GM21381 (cell line): Measurements from ENCODE around the gene ZNF346.
A peak's percentile ranks its signal among the peaks of the same experiment; 100 is the strongest.
"Not testable (repeated sequence)": the region's sequence is repeated elsewhere in the genome, so short reads cannot be mapped to it uniquely, and the experiment has no call there.

Experiments used
- ATAC-seq: cut with Tn5 transposase; IDR thresholded peaks from one replicate; pipeline ENCODE4 v1.9.1; 2021; ENCODE audit warnings: mild to moderate bottlenecking, moderate library complexity; ENCODE audit not compliant: unreplicated experiment

The ZNF346 gene, protein sequence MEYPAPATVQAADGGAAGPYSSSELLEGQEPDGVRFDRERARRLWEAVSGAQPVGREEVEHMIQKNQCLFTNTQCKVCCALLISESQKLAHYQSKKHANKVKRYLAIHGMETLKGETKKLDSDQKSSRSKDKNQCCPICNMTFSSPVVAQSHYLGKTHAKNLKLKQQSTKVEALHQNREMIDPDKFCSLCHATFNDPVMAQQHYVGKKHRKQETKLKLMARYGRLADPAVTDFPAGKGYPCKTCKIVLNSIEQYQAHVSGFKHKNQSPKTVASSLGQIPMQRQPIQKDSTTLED

GRCh38 chr5:177022386-177023302 lies at the start of gene ZNF346:
Gene ZNF346, plus strand, starts transcription at chr5:177022696. Its CDS starts 43 bp downstream, at chr5:177022739.
- ATAC-seq: peak; percentile 77

DNA sequence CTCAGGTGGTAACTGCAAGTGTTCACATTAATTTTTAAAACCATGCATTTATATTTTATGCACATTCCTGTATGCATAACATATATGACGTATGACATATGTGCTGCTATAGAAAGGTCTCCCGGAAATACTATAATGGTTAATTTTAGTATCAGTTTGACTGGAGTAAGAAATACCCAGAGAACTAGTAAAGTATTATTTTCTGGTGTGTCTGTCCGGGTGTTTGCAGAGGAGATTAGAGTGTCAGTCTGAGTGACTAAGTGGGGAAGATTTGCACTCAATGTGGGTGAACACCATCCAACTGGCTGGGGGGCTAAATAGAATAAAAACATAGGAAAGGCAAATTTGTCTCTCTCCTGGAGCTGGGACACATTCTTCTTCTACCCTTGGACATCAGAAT lies 42.8 kb upstream of the ZNF346 start:
- no peak for ATAC-seq

DNA sequence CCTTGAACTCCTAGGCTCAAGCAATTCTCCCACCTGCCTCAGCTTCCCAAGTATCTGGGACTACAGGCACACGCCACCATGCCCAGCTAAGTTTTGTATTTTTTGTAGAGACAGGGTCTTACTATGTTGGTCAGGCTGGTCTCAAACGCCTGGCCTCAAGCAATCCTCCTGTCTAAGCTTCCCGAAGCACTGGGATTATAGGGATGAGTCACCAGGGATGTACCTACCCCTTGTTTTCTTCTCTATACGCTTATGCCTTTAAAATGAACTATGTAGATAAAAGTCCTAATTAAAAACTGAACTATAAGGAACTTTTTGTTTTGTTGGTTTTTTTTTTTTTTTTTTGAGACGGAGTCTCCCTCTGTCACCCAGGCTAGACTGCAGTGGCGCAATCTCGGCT lies 41.7 kb upstream of the ZNF346 start:
- no peak for ATAC-seq

DNA sequence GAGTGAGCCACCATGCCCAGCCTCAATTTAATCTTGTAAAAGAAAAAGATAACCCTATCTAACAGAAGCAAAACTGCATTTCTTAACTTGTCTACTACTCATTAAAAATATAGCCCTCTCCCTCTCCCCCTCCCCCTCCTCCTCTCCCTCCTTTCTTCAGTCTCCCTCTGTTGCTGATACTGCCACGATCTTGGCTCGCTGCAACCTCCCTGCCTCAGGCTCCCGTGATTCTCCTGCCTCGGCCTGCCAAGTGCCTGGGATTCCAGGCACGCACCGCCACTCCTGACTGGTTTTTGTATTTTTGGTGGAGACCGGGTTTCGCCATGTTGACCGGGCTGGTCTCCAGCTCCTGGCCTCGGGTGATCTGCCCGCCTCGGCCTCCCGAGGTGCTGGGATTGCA lies 39.4 kb upstream of the ZNF346 start:
- ATAC-seq: not testable (repeated sequence)

- not testable (repeated sequence) for ATAC-seq
These were observed 38.9 kb upstream of the ZNF346 start for GRCh38 chr5:176983593-176983992.

DNA sequence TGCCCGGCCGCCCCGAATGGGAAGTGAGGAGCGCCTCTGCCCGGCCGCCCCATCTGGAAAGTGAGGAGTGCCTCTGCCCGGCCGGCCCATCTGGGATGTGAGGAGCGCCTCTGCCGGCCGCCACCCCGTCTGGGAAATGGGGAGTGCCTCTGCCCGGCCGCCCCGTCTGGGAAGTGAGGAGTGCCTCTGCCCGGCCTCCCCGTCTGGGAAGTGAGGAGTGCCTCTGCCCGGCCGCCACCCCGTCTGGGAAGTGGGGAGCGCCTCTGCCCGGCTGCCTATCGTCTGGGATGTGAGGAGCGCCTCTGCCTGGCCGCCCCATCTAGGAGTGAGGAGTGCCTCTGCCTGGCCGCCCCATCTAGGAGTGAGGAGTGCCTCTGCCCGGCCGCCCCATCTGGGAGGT lies 38.3 kb upstream of the ZNF346 start:
- ATAC-seq: not testable (repeated sequence)

DNA sequence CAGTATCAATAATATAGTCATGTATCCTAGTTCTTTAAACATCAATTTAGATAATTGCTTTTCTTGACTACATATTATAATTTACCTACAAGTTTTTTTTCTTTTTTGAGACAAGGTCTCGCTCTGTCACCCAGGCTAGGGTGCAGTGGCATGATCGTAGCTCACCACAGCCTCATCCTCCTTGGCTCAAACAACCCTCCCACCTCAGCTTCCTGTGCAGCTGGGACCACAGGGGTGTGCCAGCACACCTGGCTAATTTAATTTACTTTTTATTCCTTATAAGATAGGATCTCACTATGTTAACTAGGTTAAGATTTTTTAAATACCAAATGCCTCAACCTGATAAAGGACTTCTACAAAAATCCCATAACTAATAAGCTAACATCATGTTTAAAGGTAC lies 37.0 kb upstream of the ZNF346 start:
- ATAC-seq: peak; percentile 61

GRCh38 chr5:176986280-176986679 lies 36.2 kb upstream of the ZNF346 start:
- no peak for ATAC-seq

- no peak for ATAC-seq
These were observed 34.9 kb upstream of the ZNF346 start for GRCh38 chr5:176987583-176987982.

DNA sequence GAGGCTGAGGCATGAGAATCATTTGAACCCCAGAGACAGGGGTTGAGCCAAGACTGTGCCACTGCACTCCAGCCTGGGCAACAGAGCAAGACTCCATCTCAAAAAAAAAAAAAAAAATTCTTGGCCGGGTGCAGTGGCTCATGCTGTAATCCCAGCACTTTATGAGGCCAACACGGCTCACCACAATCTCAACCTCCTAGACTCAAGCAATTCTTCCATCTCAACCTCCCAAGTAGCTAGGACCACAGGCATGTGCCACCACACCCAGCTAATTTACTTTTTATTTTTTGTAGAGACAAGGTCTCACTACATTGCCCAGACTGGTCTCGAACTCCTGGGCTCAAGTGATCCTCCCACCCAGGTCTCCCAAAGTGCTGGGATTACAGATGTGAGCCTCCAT lies 29.4 kb upstream of the ZNF346 start:
- ATAC-seq: not testable (repeated sequence)

DNA sequence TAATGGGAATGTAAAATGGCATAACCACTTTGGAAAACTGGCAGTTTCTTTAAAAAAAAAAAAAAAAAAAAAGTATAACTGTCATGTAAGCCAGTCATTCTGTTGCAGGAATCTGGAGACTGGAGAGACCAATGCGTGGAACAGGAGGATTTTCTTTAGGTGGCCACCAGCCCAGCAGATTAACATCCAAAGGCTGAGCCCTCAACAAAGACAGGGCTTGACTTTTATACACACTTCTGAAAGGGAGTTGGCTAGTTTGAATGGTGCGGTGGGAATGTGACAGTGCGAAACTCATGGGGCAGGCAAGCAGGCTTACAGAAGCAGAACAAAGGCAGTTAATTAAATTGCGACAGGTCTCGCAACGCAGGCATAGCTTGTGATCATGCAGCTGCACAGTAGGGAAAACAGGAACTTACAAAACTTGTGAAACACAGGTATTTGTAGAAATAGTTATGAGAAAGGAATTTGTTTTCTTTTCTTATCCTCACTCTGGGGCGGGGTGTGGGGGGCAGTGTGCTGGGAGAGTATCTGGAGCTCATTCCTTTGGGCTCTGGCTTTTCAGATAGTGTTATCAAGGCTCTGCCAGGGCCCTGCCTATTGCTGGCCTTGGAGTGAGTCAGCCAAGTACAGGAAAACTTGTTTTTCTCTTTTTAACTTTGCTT lies 27.9 kb upstream of the ZNF346 start:
- no peak for ATAC-seq

GRCh38 chr5:176995122-176995490 lies 27.4 kb upstream of the ZNF346 start:
- ATAC-seq: no peak

- peak; percentile 49 for ATAC-seq
These were observed 26.4 kb upstream of the ZNF346 start for GRCh38 chr5:176995896-176996767.

- ATAC-seq: no peak
These were observed 25.7 kb upstream of the ZNF346 start for GRCh38 chr5:176996780-176997179.

GRCh38 chr5:176998828-176999227 lies 23.7 kb upstream of the ZNF346 start:
- no peak for ATAC-seq

- not testable (repeated sequence) for ATAC-seq
These were observed 23.0 kb upstream of the ZNF346 start for GRCh38 chr5:176999526-176999925.

DNA sequence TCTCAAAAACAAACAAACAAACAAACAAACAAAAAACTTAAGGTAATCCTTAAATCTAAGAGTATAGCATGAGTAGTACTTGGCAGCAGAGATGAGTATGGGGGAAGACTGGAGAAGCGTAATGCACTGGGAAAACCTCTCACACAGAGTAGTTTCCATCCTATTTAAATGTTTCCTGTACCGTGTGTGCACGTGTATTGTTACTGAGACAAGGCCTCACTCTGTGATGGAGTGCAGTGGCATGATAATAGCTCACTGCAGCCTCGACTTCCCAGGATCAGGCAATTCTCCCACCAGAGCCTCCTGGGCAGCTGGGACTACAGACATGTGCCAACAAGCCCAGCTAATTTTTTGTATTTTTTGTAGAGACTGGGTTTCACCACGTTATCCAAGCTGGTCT lies 18.8 kb upstream of the ZNF346 start:
- ATAC-seq: no peak

- ATAC-seq: no peak
These were observed 17.5 kb upstream of the ZNF346 start for GRCh38 chr5:177004961-177005360.

- peak; percentile 37 for ATAC-seq
These were observed 16.8 kb upstream of the ZNF346 start for GRCh38 chr5:177005619-177006264.
